Measurements from ENCODE around the gene ASTN2.

ASTN2 gene

GRCh38 chr9:116437411-116438370 is 977.2 kb downstream of the ASTN2 start:
- Histone ChIP-seq H4K20me1 (ENCODE audit: insufficient read depth, low read length) (no peaks in the 10 kb centered on the region), H3K27me3 (ENCODE audit: insufficient read depth, low read length) (no peaks in the 10 kb centered on the region), H3K79me2 (ENCODE audit: insufficient read depth, low read length) (no peaks in the 10 kb centered on the region), H3K36me3 (ENCODE audit: insufficient read depth, low read length) (no peaks in the 10 kb centered on the region; the same call in 1 of the 2 replicates), H3K4me3 (ENCODE audit: low read depth, low read length, poor library complexity, severe bottlenecking) (no peak overlapping the region), H3K4me2 (ENCODE audit: low read length) (no peak overlapping the region), H3K4me1 (ENCODE audit: insufficient read depth, low read length, severe bottlenecking) (no peaks in the 10 kb centered on the region), H3K9me2 (ENCODE audit: low read depth, low read length) (no peaks in the 10 kb centered on the region), H3K9ac (ENCODE audit: low read length) (no peak overlapping the region), H3K9me3 (ENCODE audit: low read length) (no peaks in the 10 kb centered on the region), H3K27ac (ENCODE audit: low read depth, low read length, poor library complexity, severe bottlenecking) (no peak overlapping the region), H2AFZ (ENCODE audit: low read length) (no peak overlapping the region), H3F3A (ENCODE audit: insufficient read depth, low read length) (no peaks in the 10 kb centered on the region)
- no peak for TF ChIP-seq CTCF (IDR thresholded peaks at IDR 0.05; ENCODE audit: low read length)
- TF ChIP-seq EZH2 (IDR thresholded peaks at IDR 0.05; ENCODE audit: borderline replicate concordance, low read length), result no peak

- no peak overlapping the region for H3K9ac ChIP-seq (ENCODE audit: low read length)
Observed at GRCh38 chr9:116436121-116436520, 978.7 kb downstream of the ASTN2 start.

GRCh38 chr9:116435706-116436105 is 979.2 kb downstream of the ASTN2 start:
- TF ChIP-seq EZH2 (IDR thresholded peaks at IDR 0.05; ENCODE audit: borderline replicate concordance, low read length) (no peak), CTCF (IDR thresholded peaks at IDR 0.05; ENCODE audit: low read length) (no peak)
- H3K9me2 ChIP-seq (ENCODE audit: low read depth, low read length), result no peaks in the 10 kb centered on the region
- H3K4me1 ChIP-seq (ENCODE audit: insufficient read depth, low read length, severe bottlenecking), result no peaks in the 10 kb centered on the region
- H3K27ac ChIP-seq (ENCODE audit: low read depth, low read length, poor library complexity, severe bottlenecking), result no peak overlapping the region
- no peak overlapping the region for H3K4me3 ChIP-seq (ENCODE audit: low read depth, low read length, poor library complexity, severe bottlenecking)
- H3F3A ChIP-seq (ENCODE audit: insufficient read depth, low read length), result no peaks in the 10 kb centered on the region
- H3K9me3 ChIP-seq (ENCODE audit: low read length), result no peaks in the 10 kb centered on the region
- no peak overlapping the region for H2AFZ ChIP-seq (ENCODE audit: low read length)
- H3K79me2 ChIP-seq (ENCODE audit: insufficient read depth, low read length), result no peaks in the 10 kb centered on the region
- H3K27me3 ChIP-seq (ENCODE audit: insufficient read depth, low read length), result no peaks in the 10 kb centered on the region
- no peak overlapping the region for H3K9ac ChIP-seq (ENCODE audit: low read length)
- H3K36me3 ChIP-seq (ENCODE audit: insufficient read depth, low read length), result no peaks in the 10 kb centered on the region; the same call in 1 of the 2 replicates
- H4K20me1 ChIP-seq (ENCODE audit: insufficient read depth, low read length), result no peaks in the 10 kb centered on the region
- no peak overlapping the region for H3K4me2 ChIP-seq (ENCODE audit: low read length)

More at GRCh38 chr9:116436121-116436520, 978.7 kb downstream of the ASTN2 start:
- H3K9me3 ChIP-seq (ENCODE audit: low read length), result no peaks in the 10 kb centered on the region
- H3K79me2 ChIP-seq (ENCODE audit: insufficient read depth, low read length), result no peaks in the 10 kb centered on the region
- H3K4me2 ChIP-seq (ENCODE audit: low read length), result no peak overlapping the region
- no peaks in the 10 kb centered on the region for H3K27me3 ChIP-seq (ENCODE audit: insufficient read depth, low read length)
- H3K4me1 ChIP-seq (ENCODE audit: insufficient read depth, low read length, severe bottlenecking), result no peaks in the 10 kb centered on the region
- no peak overlapping the region for H2AFZ ChIP-seq (ENCODE audit: low read length)
- H3K36me3 ChIP-seq (ENCODE audit: insufficient read depth, low read length), result no peaks in the 10 kb centered on the region; the same call in 1 of the 2 replicates
- no peaks in the 10 kb centered on the region for H3K9me2 ChIP-seq (ENCODE audit: low read depth, low read length)
- H3K27ac ChIP-seq (ENCODE audit: low read depth, low read length, poor library complexity, severe bottlenecking), result no peak overlapping the region
- H4K20me1 ChIP-seq (ENCODE audit: insufficient read depth, low read length), result no peaks in the 10 kb centered on the region
- TF ChIP-seq CTCF (IDR thresholded peaks at IDR 0.05; ENCODE audit: low read length) (no peak), EZH2 (IDR thresholded peaks at IDR 0.05; ENCODE audit: borderline replicate concordance, low read length) (no peak)
- H3F3A ChIP-seq (ENCODE audit: insufficient read depth, low read length), result no peaks in the 10 kb centered on the region
- no peak overlapping the region for H3K4me3 ChIP-seq (ENCODE audit: low read depth, low read length, poor library complexity, severe bottlenecking)

Data from OCI-LY1 (cell line).